8988T (cell line): ENCODE measurements around the gene PLCB1.

Experiments
- DNase-seq: peaks from one replicate; pipeline ENCODE4 v3.0.0; 2011

The PLCB1 gene

GRCh38 chr20:8678098-8678776 is 546.2 kb downstream of the PLCB1 start:
- no peak for DNase-seq

GRCh38 chr20:8689337-8689736 is 557.3 kb downstream of the PLCB1 start:
- no peak for DNase-seq

GRCh38 chr20:8690074-8690473 is 558.0 kb downstream of the PLCB1 start:
- DNase-seq = no peak

- DNase-seq = no peak
Observed at GRCh38 chr20:8693709-8694108, 561.6 kb downstream of the PLCB1 start.

GRCh38 chr20:8700756-8701155 is 568.7 kb downstream of the PLCB1 start:
- no peak for DNase-seq

GRCh38 chr20:8706961-8707700 is 575.1 kb downstream of the PLCB1 start:
- DNase-seq = no peak

GRCh38 chr20:8709627-8710026 is 577.6 kb downstream of the PLCB1 start:
- no peak for DNase-seq

- no peak for DNase-seq
Observed at GRCh38 chr20:8711501-8711900, 579.4 kb downstream of the PLCB1 start.

- no peak for DNase-seq
Observed at GRCh38 chr20:8714206-8714605, 582.1 kb downstream of the PLCB1 start.

GRCh38 chr20:8718279-8718678 is 586.2 kb downstream of the PLCB1 start:
- DNase-seq = no peak

- no peak for DNase-seq
Observed at GRCh38 chr20:8720089-8720488, 588.0 kb downstream of the PLCB1 start.

- DNase-seq = no peak
Observed at GRCh38 chr20:8721098-8721497, 589.0 kb downstream of the PLCB1 start.

GRCh38 chr20:8722277-8722928 is 590.3 kb downstream of the PLCB1 start:
- no peak for DNase-seq

- no peak for DNase-seq
Observed at GRCh38 chr20:8723296-8723695, 591.2 kb downstream of the PLCB1 start.

- no peak for DNase-seq
Observed at GRCh38 chr20:8724884-8725283, 592.8 kb downstream of the PLCB1 start.

GRCh38 chr20:8726460-8726859 is 594.4 kb downstream of the PLCB1 start:
- DNase-seq = no peak

- no peak for DNase-seq
Observed at GRCh38 chr20:8735014-8735413, 602.9 kb downstream of the PLCB1 start.

- no peak for DNase-seq
Observed at GRCh38 chr20:8735674-8736073, 603.6 kb downstream of the PLCB1 start.

- no peak for DNase-seq
Observed at GRCh38 chr20:8740265-8740664, 608.2 kb downstream of the PLCB1 start.

GRCh38 chr20:8744228-8744844 is 612.3 kb downstream of the PLCB1 start:
- DNase-seq = no peak

- DNase-seq = no peak
Observed at GRCh38 chr20:8749101-8749500, 617.0 kb downstream of the PLCB1 start.

GRCh38 chr20:8749986-8750385 is 617.9 kb downstream of the PLCB1 start:
- DNase-seq = no peak

GRCh38 chr20:8755340-8756118 is 623.5 kb downstream of the PLCB1 start:
- no peak for DNase-seq
